Measurements from ENCODE around the gene CORO1C. TPM values are rescaled to one million over a fixed set of nuclear protein-coding genes. Genes with fewer than 3 reads are reported as not detected.

CORO1C gene
- total RNA-seq, 1 experiment from 2014 or later: 138 TPM

GRCh38 chr12:108607981-108608600 is 123.2 kb downstream of the CORO1C start:
- no TSS peak for BruUV-seq (replicated peaks)
- CTCF ChIA-PET: interaction anchor here (1.0 kb wide), 1 partner anchor 10 kb away, joined by 3 read pairs; no protein-coding TSS in a partner anchor

More at GRCh38 chr12:108607981-108608600, 123.2 kb downstream of the CORO1C start:
- Histone ChIP-seq H3K79me2 (ENCODE audit: insufficient read depth, low read length) (no peaks in the 10 kb centered on the region), H4K20me1 (ENCODE audit: insufficient read depth) (no peaks in the 10 kb centered on the region), H3K4me1 (ENCODE audit: control insufficient read depth in 1 of 2, insufficient read depth in 2 of 2, low read length in 2 of 2) (peaks cover 16 to 18% of the 10 kb centered on the region in 2 experiments), H2AFZ (ENCODE audit: low read depth, low read length, poor library complexity, severe bottlenecking) (no peak overlapping the region), H3K27ac (ENCODE audit: low read depth, low read length) (no peak overlapping the region), H3K36me3 (ENCODE audit: control insufficient read depth in 1 of 2, insufficient read depth in 2 of 2, low read length in 2 of 2) (no peaks in the 10 kb centered on the region), H3K9me2 (ENCODE audit: insufficient read depth) (no peaks in the 10 kb centered on the region), H3K27me3 (ENCODE audit: insufficient read depth, low read length) (no peaks in the 10 kb centered on the region), H3K4me3 (replicated peaks in 1 of 2; ENCODE audit: low read depth in 1 of 2, low read length in 2 of 2) (no peak overlapping the region), H3K9me3 (ENCODE audit: control insufficient read depth in 1 of 2, insufficient read depth in 1 of 2, low read depth in 1 of 2, low read length in 2 of 2) (no peaks in the 10 kb centered on the region), H3K4me2 (ENCODE audit: low read length) (no peak overlapping the region), H3K9ac (ENCODE audit: low read length) (no peak overlapping the region)
- RAD21 ChIA-PET (ENCODE audit: low non-redundant PET in 1 of 2, low total read pairs in 2 of 2, uncharacterized antibody in 2 of 2, unreplicated experiment in 2 of 2): no interaction called here
- intact Hi-C loops (cut with micrococcal nuclease): no loop called here
- DNase-seq (ENCODE audit: low read depth, low spot score): no peak
- TF ChIP-seq REST (IDR thresholded peaks at IDR 0.05; ENCODE audit: low read depth) (no peak), CTCF (IDR thresholded peaks at IDR 0.05 in 2 of 3, conservative IDR thresholded peaks at IDR 0.05 in 1 of 3; ENCODE audit: borderline replicate concordance in 1 of 3, insufficient read depth in 1 of 3, low read depth in 2 of 3, low read length in 2 of 3) (no peak), POLR2A (IDR thresholded peaks at IDR 0.05; ENCODE audit: borderline replicate concordance, extremely low read depth, insufficient read depth, insufficient read length) (no peak), ZNF274 (IDR thresholded peaks at IDR 0.05; ENCODE audit: low read depth, low read length) (no peak), CEBPB (IDR thresholded peaks at IDR 0.05; ENCODE audit: low read depth) (no peak), ELF1 (IDR thresholded peaks at IDR 0.05; ENCODE audit: borderline replicate concordance, low read depth) (no peak), MAX (IDR thresholded peaks at IDR 0.05) (no peak), SIN3A (IDR thresholded peaks at IDR 0.05; ENCODE audit: low read depth) (no peak), SP1 (IDR thresholded peaks at IDR 0.05; ENCODE audit: low read depth) (no peak), ZBTB33 (IDR thresholded peaks at IDR 0.05; ENCODE audit: extremely low read depth, insufficient replicate concordance, low read length) (no peak), EGR1 (IDR thresholded peaks at IDR 0.05; ENCODE audit: low read depth) (no peak), RAD21 (IDR thresholded peaks at IDR 0.05; ENCODE audit: low read depth) (no peak), EZH2 (IDR thresholded peaks at IDR 0.05) (no peak), JUND (IDR thresholded peaks at IDR 0.05) (no peak), ATF3 (IDR thresholded peaks at IDR 0.05) (no peak), YY1 (IDR thresholded peaks at IDR 0.05; ENCODE audit: extremely low read depth, insufficient replicate concordance, low read depth, low read length) (no peak), CBX3 (IDR thresholded peaks at IDR 0.05; ENCODE audit: low read depth) (no peak)
- POLR2A ChIA-PET: no interaction called here
- ATAC-seq: no peak

All from HCT116 (cell line).